ENCODE measurements around the gene SMR3A. TPM values are rescaled to one million over a fixed set of nuclear protein-coding genes. Genes with fewer than 3 reads are reported as not detected.

The SMR3A gene
- polyA plus RNA-seq (ENCODE audit: insufficient read length in 4 of 4) = not detected

- DNase-seq (ENCODE audit: low read depth in 4 of 4, low spot score in 3 of 4) = no peak
These were observed at the start of gene SMR3A for GRCh38 chr4:70360460-70360859. Gene SMR3A (plus strand): TSS chr4:70360760. CDS start chr4:70362116, 1,356 bp downstream.

- DNase-seq (ENCODE audit: low read depth in 4 of 4, low spot score in 3 of 4) = no peak
These were observed 46.8 kb upstream of the SMR3A start for GRCh38 chr4:70313736-70314135.

GRCh38 chr4:70315928-70316327, 44.6 kb upstream of the SMR3A start:
- DNase-seq (ENCODE audit: low read depth in 4 of 4, low spot score in 3 of 4) = no peak

- no peak for DNase-seq (ENCODE audit: low read depth in 4 of 4, low spot score in 3 of 4)
These were observed 34.5 kb upstream of the SMR3A start for GRCh38 chr4:70326052-70326451.

GRCh38 chr4:70334681-70335080, 25.9 kb upstream of the SMR3A start, which contains the start of gene CABS1:
Gene CABS1 (plus strand): TSS chr4:70334981. CDS start chr4:70335040, 59 bp downstream.
- DNase-seq (ENCODE audit: low read depth in 4 of 4, low spot score in 3 of 4) = no peak

GRCh38 chr4:70336043-70336442, 24.5 kb upstream of the SMR3A start:
- no peak for DNase-seq (ENCODE audit: low read depth in 4 of 4, low spot score in 3 of 4)

- DNase-seq (ENCODE audit: low read depth in 4 of 4, low spot score in 3 of 4) = no peak
These were observed 22.6 kb upstream of the SMR3A start for GRCh38 chr4:70337886-70338420.

- DNase-seq (ENCODE audit: low read depth in 4 of 4, low spot score in 3 of 4) = no peak
These were observed 4.4 kb upstream of the SMR3A start for GRCh38 chr4:70356185-70356584.

- DNase-seq (ENCODE audit: low read depth in 4 of 4, low spot score in 3 of 4) = no peak
These were observed 1.4 kb upstream of the SMR3A start for GRCh38 chr4:70359115-70359661.

- DNase-seq (ENCODE audit: low read depth in 4 of 4, low spot score in 3 of 4) = no peak
These were observed 3.4 kb downstream of the SMR3A start for GRCh38 chr4:70364002-70364401.

GRCh38 chr4:70365479-70365878, 4.9 kb downstream of the SMR3A start:
- DNase-seq (ENCODE audit: low read depth in 4 of 4, low spot score in 3 of 4) = no peak

GRCh38 chr4:70367813-70368212, 7.3 kb downstream of the SMR3A start:
- no peak for DNase-seq (ENCODE audit: low read depth in 4 of 4, low spot score in 3 of 4)

GRCh38 chr4:70371987-70372386, 11.4 kb downstream of the SMR3A start:
- no peak for DNase-seq (ENCODE audit: low read depth in 4 of 4, low spot score in 3 of 4)

- DNase-seq (ENCODE audit: low read depth in 4 of 4, low spot score in 3 of 4) = no peak
These were observed 12.2 kb downstream of the SMR3A start for GRCh38 chr4:70372760-70373159.

- no peak for DNase-seq (ENCODE audit: low read depth in 4 of 4, low spot score in 3 of 4)
These were observed 20.0 kb downstream of the SMR3A start for GRCh38 chr4:70380578-70380977.

- no peak for DNase-seq (ENCODE audit: low read depth in 4 of 4, low spot score in 3 of 4)
These were observed 22.2 kb downstream of the SMR3A start, which contains the start of gene SMR3B for GRCh38 chr4:70382691-70383181. Gene SMR3B (plus strand): TSS chr4:70383131. CDS start chr4:70384511, 1,380 bp downstream.

GRCh38 chr4:70392057-70392776, 31.7 kb downstream of the SMR3A start:
- no peak for DNase-seq (ENCODE audit: low read depth in 4 of 4, low spot score in 3 of 4)

- no peak for DNase-seq (ENCODE audit: low read depth in 4 of 4, low spot score in 3 of 4)
These were observed 37.0 kb downstream of the SMR3A start, which contains the start of gene OPRPN for GRCh38 chr4:70397580-70397979. Gene OPRPN (plus strand): TSS chr4:70397940. CDS start chr4:70399286, 1,346 bp downstream.

GRCh38 chr4:70399319-70399718, 38.8 kb downstream of the SMR3A start:
- no peak for DNase-seq (ENCODE audit: low read depth in 4 of 4, low spot score in 3 of 4)

GRCh38 chr4:70402762-70403161, 42.2 kb downstream of the SMR3A start:
- DNase-seq (ENCODE audit: low read depth in 4 of 4, low spot score in 3 of 4) = no peak

GRCh38 chr4:70405765-70406164, 45.2 kb downstream of the SMR3A start:
- DNase-seq (ENCODE audit: low read depth in 4 of 4, low spot score in 3 of 4) = no peak
